A673 (cell line): ENCODE results near the gene ZNF724. TPM values are rescaled to one million over a fixed set of nuclear protein-coding genes. Genes with fewer than 3 reads are reported as not detected.

Experiments
- BruUV-seq: library from RNA; stranded (reverse); fragments of 400-500 nt; replicated peaks from 2 replicates; lab custom pipeline; 2021; lab: Mats Ljungman, UMichigan
- CTCF ChIA-PET: fragments of 300-600 bp; sonication (Branson Sonifier 250); formaldehyde crosslinking; loops from one replicate; lab custom pipeline; 2022; ENCODE audit warnings: antibody characterized with exemption; lab: Charles Lee
- POLR2A ChIA-PET: fragments of 300-600 bp; sonication (Branson Sonifier 250); formaldehyde crosslinking; loops from one replicate; lab custom pipeline; 2022; ENCODE audit warnings: antibody characterized with exemption; ENCODE audit not compliant: low non-redundant PET; lab: Charles Lee
- DNase-seq: peaks from one replicate; pipeline ENCODE4 v3.0.0-alpha.2; 2015; ENCODE audit warnings: low spot score
- H3K27ac ChIP-seq: fragments of 200-600 bp; sonication (generic); 2 replicates; pipeline ENCODE4 v1.5.1; 2016; ENCODE audit warnings: mixed run types, low read depth, mild to moderate bottlenecking, mixed read lengths, antibody characterized with exemption, low read length; ENCODE audit not compliant: poor library complexity, severe bottlenecking
- H3K27me3 ChIP-seq: fragments of 200-600 bp; sonication (generic); replicated peaks from 2 replicates; pipeline ENCODE4 v1.6.1; 2017; ENCODE audit warnings: mixed run types, low read depth, mild to moderate bottlenecking, mixed read lengths, antibody characterized with exemption, low read length; ENCODE audit not compliant: insufficient read depth, poor library complexity
- H3K36me3 ChIP-seq: fragments of 200-600 bp; sonication (generic); 2 replicates; pipeline ENCODE4 v1.6.1; 2016; ENCODE audit warnings: mixed run types, mild to moderate bottlenecking, mixed read lengths, antibody characterized with exemption, low read length; ENCODE audit not compliant: insufficient read depth, poor library complexity, severe bottlenecking
- H3K4me1 ChIP-seq: fragments of 200-600 bp; sonication (generic); 2 replicates; pipeline ENCODE4 v1.6.1; 2017; ENCODE audit warnings: mixed run types, mild to moderate bottlenecking, mixed read lengths, antibody characterized with exemption, low read length; ENCODE audit not compliant: insufficient read depth, poor library complexity, severe bottlenecking
- H3K4me3 ChIP-seq: fragments of 200-600 bp; sonication (generic); 2 replicates; pipeline ENCODE4 v1.5.1; 2016; ENCODE audit warnings: low read depth, mixed run types, mild to moderate bottlenecking, mixed read lengths, low read length; ENCODE audit not compliant: poor library complexity, severe bottlenecking
- H3K9me3 ChIP-seq: fragments of 200-600 bp; sonication (generic); 2 replicates; pipeline ENCODE4 v1.6.1; 2016; ENCODE audit warnings: mixed run types, low read depth, mild to moderate bottlenecking, mixed read lengths, antibody characterized with exemption, low read length; ENCODE audit not compliant: poor library complexity, severe bottlenecking
- EZH2 ChIP-seq: fragments of 200-600 bp; sonication (generic); IDR thresholded peaks from 2 replicates; pipeline ENCODE4 v1.6.1; 2017; ENCODE audit warnings: borderline replicate concordance, low read depth, mild to moderate bottlenecking, mixed read lengths, antibody characterized with exemption, low read length; ENCODE audit not compliant: poor library complexity, severe bottlenecking
- intact Hi-C: fragments of 100-400 bp; cut with micrococcal nuclease; formaldehyde crosslinking; loops from one replicate; pipeline ENCODE4 v1.10.0; 2022; ENCODE audit not compliant: unreplicated experiment
- total RNA-seq: library from RNA; stranded (reverse); gene quantifications from 2 replicates; pipeline ENCODE4 v1.2.3, GENCODE V29; 2021
- TF ChIP-seq, protein P1 (sequence below): fragments of 300-800, 200-600 bp; sonication (generic); conservative IDR thresholded peaks from 2 replicates; pipeline ENCODE4 v1.5.1; 2017; ENCODE audit warnings: low read depth, mild to moderate bottlenecking, antibody characterized with exemption, low read length, moderate library complexity, mixed read lengths

ZNF724 gene
- total RNA-seq, 1 experiment from 2014 or later = 21.0 TPM

DNA sequence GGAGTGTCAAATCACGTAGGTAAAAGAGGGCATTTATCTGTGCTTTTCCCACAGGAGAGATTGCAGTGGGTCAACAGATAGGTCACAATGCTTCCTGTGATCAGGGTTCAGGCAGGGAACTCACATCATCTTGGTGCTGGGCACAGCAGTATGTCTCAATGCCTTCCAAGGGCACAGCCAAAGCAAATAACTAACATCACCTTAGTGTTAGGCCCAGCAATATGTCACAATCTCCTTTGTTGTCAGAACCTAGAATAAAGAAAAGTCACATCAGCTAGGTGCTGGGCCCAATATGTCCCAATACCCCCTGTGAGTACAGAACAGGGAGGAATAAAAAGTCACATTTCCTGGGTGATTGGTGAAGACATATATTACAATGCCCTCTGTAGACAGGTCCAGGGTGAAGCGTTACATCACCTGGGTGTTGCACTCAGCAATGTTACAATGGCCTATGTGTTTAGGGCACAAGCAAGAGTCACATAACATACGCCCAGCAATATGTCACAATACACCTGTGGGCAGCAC lies 11.4 kb upstream of the ZNF724 start:
- BruUV-seq = no TSS peak
- no peak overlapping the region for H3K4me3 ChIP-seq
- H3K27me3 ChIP-seq = no peaks in the 10 kb centered on the region
- H3K4me1 ChIP-seq = no peaks in the 10 kb centered on the region
- ChIA-PET CTCF (no interaction called here), POLR2A (no interaction called here)
- intact Hi-C loops = no loop called here
- TF ChIP-seq EZH2 = no peak
- TF ChIP-seq, protein P1, sequence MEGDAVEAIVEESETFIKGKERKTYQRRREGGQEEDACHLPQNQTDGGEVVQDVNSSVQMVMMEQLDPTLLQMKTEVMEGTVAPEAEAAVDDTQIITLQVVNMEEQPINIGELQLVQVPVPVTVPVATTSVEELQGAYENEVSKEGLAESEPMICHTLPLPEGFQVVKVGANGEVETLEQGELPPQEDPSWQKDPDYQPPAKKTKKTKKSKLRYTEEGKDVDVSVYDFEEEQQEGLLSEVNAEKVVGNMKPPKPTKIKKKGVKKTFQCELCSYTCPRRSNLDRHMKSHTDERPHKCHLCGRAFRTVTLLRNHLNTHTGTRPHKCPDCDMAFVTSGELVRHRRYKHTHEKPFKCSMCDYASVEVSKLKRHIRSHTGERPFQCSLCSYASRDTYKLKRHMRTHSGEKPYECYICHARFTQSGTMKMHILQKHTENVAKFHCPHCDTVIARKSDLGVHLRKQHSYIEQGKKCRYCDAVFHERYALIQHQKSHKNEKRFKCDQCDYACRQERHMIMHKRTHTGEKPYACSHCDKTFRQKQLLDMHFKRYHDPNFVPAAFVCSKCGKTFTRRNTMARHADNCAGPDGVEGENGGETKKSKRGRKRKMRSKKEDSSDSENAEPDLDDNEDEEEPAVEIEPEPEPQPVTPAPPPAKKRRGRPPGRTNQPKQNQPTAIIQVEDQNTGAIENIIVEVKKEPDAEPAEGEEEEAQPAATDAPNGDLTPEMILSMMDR = no peak
- H3K27ac ChIP-seq = no peak overlapping the region
- H3K36me3 ChIP-seq = peaks cover 7% of the 10 kb centered on the region
- H3K9me3 ChIP-seq = no peaks in the 10 kb centered on the region
- DNase-seq = no peak

DNA sequence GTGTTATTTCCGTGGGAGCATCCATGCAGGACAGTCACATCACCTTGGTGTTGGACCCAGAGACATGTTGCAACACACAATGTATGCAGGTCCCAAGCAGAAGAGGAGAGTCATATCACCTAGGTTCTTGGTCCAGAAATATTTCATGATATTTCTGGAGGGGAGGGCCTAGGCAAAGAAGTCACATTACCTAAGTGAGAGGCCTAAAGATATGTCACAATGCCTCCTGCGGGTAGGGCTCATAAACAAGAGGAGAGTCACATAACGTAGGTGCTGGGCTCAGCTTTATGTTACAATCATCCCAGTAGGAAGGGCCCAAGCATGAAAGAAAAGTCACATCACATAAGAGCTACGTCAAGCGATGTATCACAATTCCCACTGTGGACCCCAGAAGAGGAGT lies 10.8 kb upstream of the ZNF724 start:
- H3K4me1 ChIP-seq = no peaks in the 10 kb centered on the region
- intact Hi-C loops = no loop called here
- CTCF ChIA-PET = no interaction called here
- DNase-seq = no peak
- no peaks in the 10 kb centered on the region for H3K9me3 ChIP-seq
- H3K27ac ChIP-seq = no peak overlapping the region
- no peak overlapping the region for H3K4me3 ChIP-seq
- H3K36me3 ChIP-seq = peaks cover 7% of the 10 kb centered on the region
- POLR2A ChIA-PET = no interaction called here
- no peaks in the 10 kb centered on the region for H3K27me3 ChIP-seq
- TF ChIP-seq, protein P1 = no peak
- no peak for TF ChIP-seq EZH2
- BruUV-seq = no TSS peak

DNA sequence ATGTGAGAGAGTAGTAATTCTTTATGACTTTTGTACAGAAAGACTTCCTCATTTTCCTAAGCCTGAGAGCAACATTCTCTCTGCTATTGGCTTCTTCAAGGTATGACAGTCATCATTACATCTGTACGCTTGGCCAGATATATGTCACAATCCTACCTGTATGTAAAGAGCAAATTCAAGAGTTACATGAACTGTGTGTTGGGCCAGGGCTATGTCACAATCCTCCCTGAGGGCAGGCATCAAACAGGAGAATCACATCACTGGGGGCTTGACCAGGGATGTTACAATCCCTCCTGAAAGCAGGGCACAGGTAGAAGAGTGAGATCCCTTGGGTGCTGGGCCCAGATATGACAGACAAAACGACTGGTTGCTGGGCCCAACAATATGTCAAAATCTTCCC lies 9.8 kb upstream of the ZNF724 start:
- Histone ChIP-seq H3K4me3 (no peak overlapping the region), H3K9me3 (no peaks in the 10 kb centered on the region), H3K36me3 (peaks cover 7% of the 10 kb centered on the region), H3K27ac (no peak overlapping the region), H3K27me3 (no peaks in the 10 kb centered on the region), H3K4me1 (no peaks in the 10 kb centered on the region)
- ChIA-PET CTCF (no interaction called here), POLR2A (no interaction called here)
- no peak for DNase-seq
- TF ChIP-seq, protein P1 = no peak
- no peak for TF ChIP-seq EZH2
- BruUV-seq = no TSS peak
- intact Hi-C loops = no loop called here
